ENCODE data around the gene PLD3.
A peak's percentile ranks its signal among the peaks of the same experiment; 100 is the strongest.

The PLD3 gene

DNA sequence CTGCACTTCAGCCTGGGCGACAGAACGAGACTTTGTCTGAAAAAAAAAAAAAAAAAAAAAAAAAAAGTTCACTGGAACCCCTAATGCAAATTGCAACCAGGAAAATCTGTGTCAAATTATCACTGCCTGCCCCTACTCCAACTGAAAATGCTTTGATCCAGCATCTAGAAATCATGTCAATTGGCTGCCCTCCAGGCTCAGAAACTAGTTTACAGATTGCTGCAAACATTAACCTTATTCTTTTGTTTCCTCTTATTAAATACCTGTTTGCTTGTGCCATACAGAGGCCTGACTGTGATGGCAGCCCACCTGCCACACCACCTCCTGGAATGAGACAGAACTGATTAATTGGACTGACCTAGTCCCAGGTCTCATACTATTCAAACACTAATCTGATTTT lies 44.7 kb upstream of the PLD3 start:
- TF ChIP-seq TAF1 (IDR thresholded peaks at IDR 0.05; ENCODE audit: low read depth): no peak
- TF ChIP-seq CREB1 (IDR thresholded peaks at IDR 0.05; ENCODE audit: low read depth): no peak
- no peak for TF ChIP-seq TEAD4 (IDR thresholded peaks at IDR 0.05)
- TF ChIP-seq ZBTB7A (IDR thresholded peaks at IDR 0.05; ENCODE audit: low read depth): no peak
- TF ChIP-seq YY1 (IDR thresholded peaks at IDR 0.05; ENCODE audit: low read depth): no peak
- no peak for TF ChIP-seq RAD21 (IDR thresholded peaks at IDR 0.05; ENCODE audit: low read depth)
- TF ChIP-seq, protein P1, sequence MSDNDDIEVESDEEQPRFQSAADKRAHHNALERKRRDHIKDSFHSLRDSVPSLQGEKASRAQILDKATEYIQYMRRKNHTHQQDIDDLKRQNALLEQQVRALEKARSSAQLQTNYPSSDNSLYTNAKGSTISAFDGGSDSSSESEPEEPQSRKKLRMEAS (IDR thresholded peaks at IDR 0.05): no peak
- TF ChIP-seq TCF12 (IDR thresholded peaks at IDR 0.05; ENCODE audit: low read depth): no peak
- no peak for TF ChIP-seq EGR1 (IDR thresholded peaks at IDR 0.05)
- no peak for TF ChIP-seq EP300 (IDR thresholded peaks at IDR 0.05; ENCODE audit: borderline replicate concordance)

DNA sequence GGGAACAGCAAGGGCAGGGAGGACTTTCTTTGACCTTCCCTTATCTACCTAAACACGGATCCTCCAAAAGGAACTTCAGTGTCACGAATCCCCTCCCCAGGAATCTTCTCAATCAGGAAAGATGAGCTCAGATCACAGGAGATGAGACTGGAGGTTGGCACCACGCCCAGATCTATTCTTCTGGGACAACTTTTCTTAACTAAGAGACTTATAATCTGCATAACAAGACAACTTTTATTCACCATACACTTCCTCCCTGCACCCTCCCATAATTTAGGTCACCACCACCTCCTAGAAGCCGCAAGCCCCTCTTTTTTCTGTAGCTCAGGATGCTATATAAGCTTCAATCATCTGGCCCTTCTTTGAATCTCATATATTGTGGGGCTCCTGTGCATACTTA lies 44.2 kb upstream of the PLD3 start:
- TF ChIP-seq REST (IDR thresholded peaks at IDR 0.05; ENCODE audit: low read depth) (no peak), NFIC (IDR thresholded peaks at IDR 0.05) (no peak), ZBTB7A (IDR thresholded peaks at IDR 0.05; ENCODE audit: low read depth) (no peak), YY1 (IDR thresholded peaks at IDR 0.05; ENCODE audit: low read depth) (no peak), EGR1 (IDR thresholded peaks at IDR 0.05) (no peak), CREB1 (IDR thresholded peaks at IDR 0.05; ENCODE audit: low read depth) (no peak), TEAD4 (IDR thresholded peaks at IDR 0.05) (no peak), CEBPB (IDR thresholded peaks at IDR 0.05) (no peak), EP300 (IDR thresholded peaks at IDR 0.05; ENCODE audit: borderline replicate concordance) (no peak)

GRCh38 chr19:40305403-40305802 lies 43.1 kb upstream of the PLD3 start:
- peak; percentile 75 for TF ChIP-seq RAD21 (IDR thresholded peaks at IDR 0.05; ENCODE audit: low read depth)
- no peak for TF ChIP-seq EGR1 (IDR thresholded peaks at IDR 0.05)

- TF ChIP-seq YY1 (IDR thresholded peaks at IDR 0.05; ENCODE audit: low read depth) (no peak), TEAD4 (IDR thresholded peaks at IDR 0.05) (no peak), USF1 (IDR thresholded peaks at IDR 0.05) (no peak), EP300 (IDR thresholded peaks at IDR 0.05; ENCODE audit: borderline replicate concordance) (no peak), FOXM1 (IDR thresholded peaks at IDR 0.05; ENCODE audit: borderline replicate concordance, low read depth) (no peak), REST (IDR thresholded peaks at IDR 0.05; ENCODE audit: low read depth) (no peak), CREB1 (IDR thresholded peaks at IDR 0.05; ENCODE audit: low read depth) (no peak), RAD21 (IDR thresholded peaks at IDR 0.05; ENCODE audit: low read depth) (no peak), CEBPB (IDR thresholded peaks at IDR 0.05) (no peak), ZBTB7A (IDR thresholded peaks at IDR 0.05; ENCODE audit: low read depth) (no peak), EGR1 (IDR thresholded peaks at IDR 0.05) (no peak)
- TF ChIP-seq, protein P1 (IDR thresholded peaks at IDR 0.05): no peak
Observed at GRCh38 chr19:40309666-40310065, 38.8 kb upstream of the PLD3 start.

DNA sequence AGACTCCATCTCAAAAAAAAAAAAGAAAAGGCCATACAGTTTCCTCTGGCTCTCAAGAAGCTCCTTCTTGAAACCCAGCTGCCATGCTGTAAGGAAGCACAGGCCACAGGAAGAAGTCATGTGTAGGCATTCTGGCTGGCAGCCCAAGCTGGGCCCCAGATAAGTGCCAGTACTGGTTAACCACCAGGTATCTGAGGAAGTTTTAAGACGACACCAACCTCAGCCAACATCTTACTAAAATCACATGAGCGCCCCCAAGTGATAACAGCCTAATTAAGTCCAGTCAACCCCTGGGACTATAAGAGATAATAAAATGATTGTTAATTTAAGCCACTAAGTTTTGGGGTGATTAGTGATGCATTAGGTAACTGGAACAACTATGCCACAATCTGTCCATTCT lies 36.0 kb upstream of the PLD3 start:
- TF ChIP-seq ZBTB7A (IDR thresholded peaks at IDR 0.05; ENCODE audit: low read depth): no peak

GRCh38 chr19:40313229-40313983 lies 35.1 kb upstream of the PLD3 start:
- TF ChIP-seq NFIC (IDR thresholded peaks at IDR 0.05) (no peak), TCF12 (IDR thresholded peaks at IDR 0.05; ENCODE audit: low read depth) (no peak), YY1 (IDR thresholded peaks at IDR 0.05; ENCODE audit: low read depth) (no peak), EP300 (IDR thresholded peaks at IDR 0.05; ENCODE audit: borderline replicate concordance) (no peak), TAF1 (IDR thresholded peaks at IDR 0.05; ENCODE audit: low read depth) (no peak), CEBPB (IDR thresholded peaks at IDR 0.05) (no peak), FOXM1 (IDR thresholded peaks at IDR 0.05; ENCODE audit: borderline replicate concordance, low read depth) (no peak), REST (IDR thresholded peaks at IDR 0.05; ENCODE audit: low read depth) (no peak), CREB1 (IDR thresholded peaks at IDR 0.05; ENCODE audit: low read depth) (no peak), TEAD4 (IDR thresholded peaks at IDR 0.05) (no peak), ZBTB7A (IDR thresholded peaks at IDR 0.05; ENCODE audit: low read depth) (no peak), RAD21 (IDR thresholded peaks at IDR 0.05; ENCODE audit: low read depth) (no peak), USF1 (IDR thresholded peaks at IDR 0.05) (no peak)
- TF ChIP-seq, protein P1 (IDR thresholded peaks at IDR 0.05): no peak

Measured in Ishikawa (cell line).